Left kidney (tissue), 8 donors: ENCODE measurements around the gene PPID. TPM values are rescaled to one million over a fixed set of nuclear protein-coding genes. Genes with fewer than 3 reads are reported as not detected.
A peak's percentile ranks its signal among the peaks of the same experiment; 100 is the strongest.
"Not testable (repeated sequence)": the region's sequence is repeated elsewhere in the genome, so short reads cannot be mapped to it uniquely, and the experiment has no call there.

Source experiments
- DNase-seq: peaks from one replicate; pipeline ENCODE4 v3.0.0-alpha.2; 2013
- long read RNA-seq, 8 donors: transcript quantifications; one replicate each; lab custom pipeline, GENCODE V29; 2026
- polyA plus RNA-seq: library from polyadenylated mRNA; unstranded; fragments of 120-200 nt; gene quantifications from one replicate; pipeline ENCODE4 v1.2.1, GENCODE V29; 2013; ENCODE audit not compliant: insufficient read length

The PPID gene
- polyA plus RNA-seq, result 79.6 TPM
- long read RNA-seq, donor 1, transcript PPID-201 (10 exons, 1,823 nt), result major isoform, 13 of 13 reads
- long read RNA-seq, donor 1, partial matches to known transcripts, result 0 of 13 reads
- long read RNA-seq, donor 1, other reads (novel, unspliced or antisense), result 0 of 13 reads
- long read RNA-seq, donor 2, transcript PPID-201 (10 exons, 1,823 nt), result major isoform, 11 of 22 reads
- long read RNA-seq, donor 2, partial matches to known transcripts, result 11 of 22 reads
- long read RNA-seq, donor 2, other reads (novel, unspliced or antisense), result 0 of 22 reads
- long read RNA-seq, donor 3, transcript PPID-201 (10 exons, 1,823 nt), result major isoform, 8 of 26 reads
- long read RNA-seq, donor 3, partial matches to known transcripts, result 18 of 26 reads
- long read RNA-seq, donor 3, other reads (novel, unspliced or antisense), result 0 of 26 reads
- long read RNA-seq, donor 4, partial matches to known transcripts, result 0 of 1 reads
- long read RNA-seq, donor 4, other reads (novel, unspliced or antisense), result 0 of 1 reads
- long read RNA-seq, donor 5, transcript PPID-201 (10 exons, 1,823 nt), result major isoform, 18 of 19 reads
- long read RNA-seq, donor 5, partial matches to known transcripts, result 0 of 19 reads
- long read RNA-seq, donor 5, other reads (novel, unspliced or antisense), result 0 of 19 reads
- long read RNA-seq, donor 6, transcript PPID-201 (10 exons, 1,823 nt), result major isoform, 19 of 19 reads
- long read RNA-seq, donor 6, partial matches to known transcripts, result 0 of 19 reads
- long read RNA-seq, donor 6, other reads (novel, unspliced or antisense), result 0 of 19 reads
- long read RNA-seq, donor 7, transcript PPID-201 (10 exons, 1,823 nt), result major isoform, 12 of 24 reads
- long read RNA-seq, donor 7, partial matches to known transcripts, result 12 of 24 reads
- long read RNA-seq, donor 7, other reads (novel, unspliced or antisense), result 0 of 24 reads
- long read RNA-seq, donor 8, partial matches to known transcripts, result 0 of 4 reads
- long read RNA-seq, donor 8, other reads (novel, unspliced or antisense), result 0 of 4 reads

GRCh38 chr4:158722917-158723793 is at the start of gene PPID:
TSS of gene PPID (minus strand) at chr4:158723396. CDS start at chr4:158723288, 108 bp downstream.
- peak; percentile 83 for DNase-seq

GRCh38 chr4:158771776-158772175 is 48.6 kb upstream of the PPID start:
- no peak for DNase-seq

DNA sequence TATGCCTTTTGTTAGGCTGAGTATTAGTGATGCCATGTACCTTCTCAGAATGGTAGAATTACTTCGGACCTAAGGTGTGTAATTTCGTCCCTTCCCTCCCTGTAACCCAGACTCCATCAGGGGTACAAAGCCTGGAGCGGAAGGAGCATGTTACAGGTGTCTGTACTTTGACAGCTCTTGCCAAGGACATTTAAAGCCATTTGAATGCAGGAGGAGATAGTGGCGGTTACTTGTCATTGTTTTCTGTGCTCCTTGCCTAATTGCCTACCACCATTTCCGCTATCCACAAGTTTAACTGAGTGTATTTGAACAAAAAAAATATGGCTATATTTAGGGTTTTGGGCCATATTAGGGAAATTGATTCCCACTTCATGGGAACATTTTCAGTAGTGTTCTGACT is 47.5 kb upstream of the PPID start:
- no peak for DNase-seq

GRCh38 chr4:158769175-158769921 is 46.2 kb upstream of the PPID start:
- DNase-seq, result no peak

GRCh38 chr4:158768555-158769174 is 45.5 kb upstream of the PPID start, which contains the start of gene FNIP2:
TSS of gene FNIP2 (plus strand) at chr4:158769026. CDS start at chr4:158769213, 187 bp downstream.
- DNase-seq, result peak; percentile 78

GRCh38 chr4:158767451-158767850 is 44.3 kb upstream of the PPID start:
- DNase-seq, result no peak

DNA sequence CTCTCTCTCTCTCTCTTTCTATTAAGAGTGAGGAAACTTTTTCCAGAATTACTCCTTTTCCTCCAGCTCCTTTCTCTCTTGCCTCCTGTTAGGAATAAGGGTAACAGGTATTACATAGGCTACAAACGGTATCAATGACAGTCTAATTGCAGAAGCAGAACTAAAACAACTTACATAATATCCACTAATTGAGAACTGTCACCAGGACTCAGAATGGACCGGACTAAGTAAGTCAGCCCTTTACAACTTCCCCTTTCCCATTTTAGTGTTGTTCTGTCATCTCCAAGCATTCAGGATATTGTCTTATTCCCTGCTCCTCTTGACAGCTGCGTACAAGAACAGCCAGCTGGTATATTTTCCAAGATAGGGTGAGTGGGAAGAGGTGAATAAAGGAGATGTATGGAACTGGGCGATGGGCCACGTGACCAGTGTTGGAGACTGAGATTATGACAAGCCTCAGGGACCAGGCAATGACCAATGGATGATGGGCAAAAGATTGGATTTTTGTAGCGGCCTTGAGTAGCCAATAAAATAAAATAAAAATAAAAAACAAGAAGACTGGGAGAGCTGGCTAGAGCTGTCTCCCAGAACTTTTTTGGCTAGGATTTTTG is 43.3 kb upstream of the PPID start:
- no peak for DNase-seq

- DNase-seq, result no peak
These were observed 40.3 kb upstream of the PPID start for GRCh38 chr4:158763462-158763861.

DNA sequence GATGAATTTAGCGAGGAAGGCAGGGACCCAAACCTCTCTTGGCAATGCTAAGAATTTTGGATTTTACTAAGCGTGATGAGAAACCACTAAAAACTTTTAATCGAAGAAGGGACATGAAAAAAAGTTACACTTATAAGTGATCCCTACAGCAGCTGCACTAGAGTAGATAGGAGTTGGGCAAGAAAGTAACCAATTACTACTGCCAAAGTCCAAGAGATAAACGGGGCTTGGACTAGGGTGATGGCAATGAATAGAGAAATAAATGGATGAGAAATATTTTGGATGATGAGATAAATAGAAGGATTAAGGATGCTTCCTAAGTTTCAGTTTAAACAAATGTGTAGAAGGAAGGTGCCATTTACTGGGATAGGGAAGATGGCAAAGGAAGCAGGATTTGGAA is 39.4 kb upstream of the PPID start:
- no peak for DNase-seq

GRCh38 chr4:158760866-158761265 is 37.7 kb upstream of the PPID start:
- DNase-seq, result no peak

GRCh38 chr4:158759539-158759938 is 36.3 kb upstream of the PPID start:
- DNase-seq, result not testable (repeated sequence)

- DNase-seq, result no peak
These were observed 35.5 kb upstream of the PPID start for GRCh38 chr4:158758703-158759102.

- DNase-seq, result no peak
These were observed 34.9 kb upstream of the PPID start for GRCh38 chr4:158758142-158758541.

DNA sequence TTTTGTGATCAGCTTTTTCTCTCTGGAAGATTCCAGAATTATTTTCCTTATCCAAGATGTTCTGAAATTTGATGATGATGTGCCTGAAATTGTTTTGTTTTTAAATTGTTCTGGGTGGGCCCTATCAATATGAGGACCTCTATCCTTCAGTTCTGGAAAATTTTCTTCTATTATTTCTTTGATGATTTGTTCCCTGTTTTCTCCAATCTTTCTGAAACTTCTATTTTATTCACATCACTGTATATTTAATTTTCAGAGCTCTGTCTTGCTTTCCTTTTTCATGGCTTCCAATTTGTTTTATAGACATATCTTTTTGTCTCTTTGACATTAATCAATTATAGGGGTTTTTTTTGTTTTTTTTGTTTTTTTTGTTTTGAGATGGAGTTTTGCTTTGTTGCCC is 33.4 kb upstream of the PPID start:
- DNase-seq, result no peak

GRCh38 chr4:158755819-158756218 is 32.6 kb upstream of the PPID start:
- not testable (repeated sequence) for DNase-seq

- no peak for DNase-seq
These were observed 31.4 kb upstream of the PPID start for GRCh38 chr4:158754385-158755180.

- DNase-seq, result no peak
These were observed 27.2 kb upstream of the PPID start for GRCh38 chr4:158750379-158750778.

DNA sequence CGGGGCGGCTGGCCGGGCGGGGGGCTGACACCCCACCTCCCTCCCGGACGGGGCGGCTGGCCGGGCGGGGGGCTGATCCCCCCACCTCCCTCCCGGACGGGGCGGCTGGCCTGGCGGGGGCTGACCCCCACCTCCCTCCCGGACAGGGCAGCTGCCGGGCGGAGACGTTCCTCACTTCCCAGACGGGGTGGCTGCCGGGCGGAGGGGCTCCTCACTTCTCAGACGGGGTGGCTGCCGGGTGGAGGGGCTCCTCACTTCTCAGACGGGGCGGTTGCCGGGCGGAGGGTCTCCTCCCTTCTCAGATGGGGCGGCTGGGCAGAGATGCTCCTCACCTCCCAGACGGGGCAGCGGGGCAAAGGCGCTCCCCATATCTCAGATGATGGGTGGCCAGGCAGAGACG is 23.3 kb upstream of the PPID start:
- DNase-seq, result not testable (repeated sequence)
